PC-9 (cell line): Measurements from ENCODE around the gene SEMA7A.

ENCODE experiments used
- EZH2 ChIP-seq: fragments of 200-600 bp; sonication (generic); IDR thresholded peaks from 2 replicates; pipeline ENCODE4 v1.8.0; 2017; ENCODE audit warnings: antibody characterized with exemption, low read depth
- TF ChIP-seq, protein P1 (sequence below): fragments of 200-600 bp; sonication (generic); conservative IDR thresholded peaks from 2 replicates; pipeline ENCODE4 v1.6.1; 2017; ENCODE audit warnings: mixed run types, antibody characterized with exemption, mild to moderate bottlenecking, moderate library complexity

DNA sequence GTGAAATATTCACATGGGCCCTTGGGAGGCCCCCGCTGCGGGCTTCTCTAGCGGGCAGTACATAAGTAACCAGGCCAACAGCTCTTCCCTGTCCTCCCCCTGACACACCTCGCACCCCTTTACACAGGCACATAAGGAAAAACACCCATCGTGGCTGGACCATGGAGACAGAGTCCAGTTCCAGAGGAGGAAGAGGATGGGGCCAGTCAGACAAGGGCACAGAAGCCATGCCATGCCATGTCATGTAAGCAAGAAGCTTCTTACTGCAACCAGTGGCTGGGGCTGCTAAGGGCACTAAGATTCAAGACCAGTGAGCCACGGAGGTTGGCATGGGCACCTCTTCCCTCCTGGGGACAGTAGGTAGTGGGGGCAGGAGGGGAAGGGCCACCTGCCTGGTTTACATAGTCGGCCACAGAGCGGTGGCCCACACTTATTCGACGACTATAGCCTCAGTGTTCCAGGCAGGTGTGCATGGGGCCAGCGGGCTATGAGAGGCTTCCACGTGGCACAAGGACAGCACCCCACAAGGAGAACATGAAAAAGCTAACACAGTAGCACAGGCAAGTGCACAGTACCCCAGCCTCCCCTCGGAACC is 60.6 kb downstream of the SEMA7A start:
- TF ChIP-seq EZH2 = no peak
- TF ChIP-seq, protein P1, sequence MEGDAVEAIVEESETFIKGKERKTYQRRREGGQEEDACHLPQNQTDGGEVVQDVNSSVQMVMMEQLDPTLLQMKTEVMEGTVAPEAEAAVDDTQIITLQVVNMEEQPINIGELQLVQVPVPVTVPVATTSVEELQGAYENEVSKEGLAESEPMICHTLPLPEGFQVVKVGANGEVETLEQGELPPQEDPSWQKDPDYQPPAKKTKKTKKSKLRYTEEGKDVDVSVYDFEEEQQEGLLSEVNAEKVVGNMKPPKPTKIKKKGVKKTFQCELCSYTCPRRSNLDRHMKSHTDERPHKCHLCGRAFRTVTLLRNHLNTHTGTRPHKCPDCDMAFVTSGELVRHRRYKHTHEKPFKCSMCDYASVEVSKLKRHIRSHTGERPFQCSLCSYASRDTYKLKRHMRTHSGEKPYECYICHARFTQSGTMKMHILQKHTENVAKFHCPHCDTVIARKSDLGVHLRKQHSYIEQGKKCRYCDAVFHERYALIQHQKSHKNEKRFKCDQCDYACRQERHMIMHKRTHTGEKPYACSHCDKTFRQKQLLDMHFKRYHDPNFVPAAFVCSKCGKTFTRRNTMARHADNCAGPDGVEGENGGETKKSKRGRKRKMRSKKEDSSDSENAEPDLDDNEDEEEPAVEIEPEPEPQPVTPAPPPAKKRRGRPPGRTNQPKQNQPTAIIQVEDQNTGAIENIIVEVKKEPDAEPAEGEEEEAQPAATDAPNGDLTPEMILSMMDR = no peak
